Stimulated activated CD4-positive, alpha-beta T cell treated with anti-CD3 and anti-CD28 coated beads, Interleukin-4, amount 100 ng/mL, for 48 hours (primary cell): Measurements from ENCODE around the gene PRSS22.
"Not testable (repeated sequence)": the region's sequence is repeated elsewhere in the genome, so short reads cannot be mapped to it uniquely, and the experiment has no call there.

Experiments used
- DNase-seq, 2 donors: peaks; one replicate each; pipeline ENCODE4 v3.0.0-alpha.2; 2020; ENCODE audit warnings: low read depth in 2 of 2

The PRSS22 gene

GRCh38 chr16:2857451-2858244 is at the start of gene PRSS22:
TSS of gene PRSS22 (minus strand) at chr16:2858170. CDS start at chr16:2858104, 66 bp downstream.
- no peak for DNase-seq

GRCh38 chr16:2907084-2907753 is 49.2 kb upstream of the PRSS22 start:
- DNase-seq: not testable (repeated sequence)

- DNase-seq: no peak
These were observed 48.0 kb upstream of the PRSS22 start for GRCh38 chr16:2905988-2906387.

- peak; percentile 99 for DNase-seq
These were observed 47.4 kb upstream of the PRSS22 start for GRCh38 chr16:2905241-2905987.

- no peak for DNase-seq
These were observed 46.9 kb upstream of the PRSS22 start for GRCh38 chr16:2904922-2905240.

GRCh38 chr16:2904100-2904921 is 46.3 kb upstream of the PRSS22 start:
- peak; percentile 69 to 73 for DNase-seq

- DNase-seq: no peak
These were observed 44.6 kb upstream of the PRSS22 start for GRCh38 chr16:2902337-2903130.

GRCh38 chr16:2900526-2901075 is 42.6 kb upstream of the PRSS22 start:
- no peak for DNase-seq

- no peak for DNase-seq
These were observed 41.6 kb upstream of the PRSS22 start for GRCh38 chr16:2899564-2900072.

- no peak for DNase-seq
These were observed 41.0 kb upstream of the PRSS22 start for GRCh38 chr16:2898831-2899563.

- no peak for DNase-seq
These were observed 39.1 kb upstream of the PRSS22 start for GRCh38 chr16:2897110-2897509.

GRCh38 chr16:2896480-2897010 is 38.6 kb upstream of the PRSS22 start:
- no peak for DNase-seq

- DNase-seq: no peak
These were observed 37.8 kb upstream of the PRSS22 start for GRCh38 chr16:2895813-2896212.

- DNase-seq: no peak
These were observed 36.3 kb upstream of the PRSS22 start for GRCh38 chr16:2894231-2894630.

- DNase-seq: no peak
These were observed 26.1 kb upstream of the PRSS22 start for GRCh38 chr16:2884041-2884451.

- DNase-seq: no peak
These were observed 25.5 kb upstream of the PRSS22 start for GRCh38 chr16:2883458-2883908.

- DNase-seq: peak; percentile 98 to 100
These were observed 24.9 kb upstream of the PRSS22 start, which contains the start of gene FLYWCH2 for GRCh38 chr16:2882650-2883457. TSS of gene FLYWCH2 (plus strand) at chr16:2883215. CDS start at chr16:2896450, 13,235 bp downstream.
